Measurements from ENCODE around the gene GAPVD1.
A peak's percentile ranks its signal among the peaks of the same experiment; 100 is the strongest.
"Not testable (repeated sequence)": the region's sequence is repeated elsewhere in the genome, so short reads cannot be mapped to it uniquely, and the experiment has no call there.

The GAPVD1 gene, protein sequence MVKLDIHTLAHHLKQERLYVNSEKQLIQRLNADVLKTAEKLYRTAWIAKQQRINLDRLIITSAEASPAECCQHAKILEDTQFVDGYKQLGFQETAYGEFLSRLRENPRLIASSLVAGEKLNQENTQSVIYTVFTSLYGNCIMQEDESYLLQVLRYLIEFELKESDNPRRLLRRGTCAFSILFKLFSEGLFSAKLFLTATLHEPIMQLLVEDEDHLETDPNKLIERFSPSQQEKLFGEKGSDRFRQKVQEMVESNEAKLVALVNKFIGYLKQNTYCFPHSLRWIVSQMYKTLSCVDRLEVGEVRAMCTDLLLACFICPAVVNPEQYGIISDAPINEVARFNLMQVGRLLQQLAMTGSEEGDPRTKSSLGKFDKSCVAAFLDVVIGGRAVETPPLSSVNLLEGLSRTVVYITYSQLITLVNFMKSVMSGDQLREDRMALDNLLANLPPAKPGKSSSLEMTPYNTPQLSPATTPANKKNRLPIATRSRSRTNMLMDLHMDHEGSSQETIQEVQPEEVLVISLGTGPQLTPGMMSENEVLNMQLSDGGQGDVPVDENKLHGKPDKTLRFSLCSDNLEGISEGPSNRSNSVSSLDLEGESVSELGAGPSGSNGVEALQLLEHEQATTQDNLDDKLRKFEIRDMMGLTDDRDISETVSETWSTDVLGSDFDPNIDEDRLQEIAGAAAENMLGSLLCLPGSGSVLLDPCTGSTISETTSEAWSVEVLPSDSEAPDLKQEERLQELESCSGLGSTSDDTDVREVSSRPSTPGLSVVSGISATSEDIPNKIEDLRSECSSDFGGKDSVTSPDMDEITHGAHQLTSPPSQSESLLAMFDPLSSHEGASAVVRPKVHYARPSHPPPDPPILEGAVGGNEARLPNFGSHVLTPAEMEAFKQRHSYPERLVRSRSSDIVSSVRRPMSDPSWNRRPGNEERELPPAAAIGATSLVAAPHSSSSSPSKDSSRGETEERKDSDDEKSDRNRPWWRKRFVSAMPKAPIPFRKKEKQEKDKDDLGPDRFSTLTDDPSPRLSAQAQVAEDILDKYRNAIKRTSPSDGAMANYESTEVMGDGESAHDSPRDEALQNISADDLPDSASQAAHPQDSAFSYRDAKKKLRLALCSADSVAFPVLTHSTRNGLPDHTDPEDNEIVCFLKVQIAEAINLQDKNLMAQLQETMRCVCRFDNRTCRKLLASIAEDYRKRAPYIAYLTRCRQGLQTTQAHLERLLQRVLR (N-terminal part only)

DNA sequence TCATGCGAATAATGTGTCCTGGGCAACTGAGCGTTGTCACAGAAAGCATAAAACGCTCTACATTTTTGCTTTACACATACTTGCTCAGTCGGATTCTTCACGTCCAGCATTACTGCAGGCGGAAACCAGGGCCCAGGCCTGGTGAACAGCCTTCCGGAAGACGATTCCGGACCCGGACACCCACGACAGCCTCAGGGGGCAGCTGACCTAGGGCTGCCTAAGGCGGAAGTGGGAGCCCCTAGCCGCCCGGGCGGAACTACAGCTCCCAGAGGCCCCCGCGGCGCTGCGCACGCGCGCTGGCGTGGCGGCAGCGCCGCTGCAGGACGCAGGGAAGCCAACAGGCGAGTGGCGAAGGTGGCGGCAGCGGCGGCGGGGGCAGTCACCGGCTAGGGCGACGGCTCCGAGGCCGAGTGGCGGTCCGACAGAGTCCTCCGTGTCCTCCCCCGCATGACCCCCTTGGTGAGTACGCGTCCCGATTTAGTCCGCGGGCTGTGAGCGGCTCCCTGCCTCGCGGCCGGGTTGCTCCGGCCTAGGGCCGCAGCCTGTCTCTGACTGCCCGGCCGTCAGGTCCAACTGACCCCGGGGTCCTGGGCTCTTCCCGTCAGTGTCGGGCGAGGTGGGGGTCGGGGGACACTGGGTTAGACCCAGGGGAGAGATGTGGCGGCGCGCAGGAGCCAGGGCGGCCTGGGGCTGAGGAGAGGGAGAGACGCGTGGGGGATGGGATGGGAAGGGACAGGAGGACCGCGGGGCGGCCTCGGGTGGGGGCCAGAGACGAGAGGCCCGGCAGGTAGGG is at the start of gene GAPVD1:
GAPVD1 (plus strand) TSS at position 326 of the 793 bp plus-strand sequence. CDS start 37,096 bp downstream, outside the sequence.
- peak; percentile 88 for DNase-seq

DNA sequence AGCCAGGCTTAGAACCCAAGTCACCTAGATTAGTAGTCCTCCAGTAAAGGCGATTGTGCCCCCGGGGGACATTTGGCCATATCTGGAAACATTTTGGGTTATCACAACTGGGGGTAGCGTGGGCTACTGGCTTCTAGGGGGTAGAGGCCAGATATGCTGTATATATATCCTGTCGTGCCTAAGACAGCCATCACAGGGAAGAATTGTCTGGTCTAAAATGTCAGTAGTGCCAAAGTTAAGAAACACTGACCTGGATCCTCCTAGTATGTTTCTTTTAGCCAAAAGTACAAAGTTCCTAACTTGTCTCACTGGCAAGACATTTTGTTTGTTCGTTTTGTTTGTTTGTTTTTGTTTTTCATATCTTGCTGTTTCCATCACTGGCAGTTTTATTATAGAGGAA is 47.4 kb upstream of the GAPVD1 start:
- DNase-seq: no peak

DNA sequence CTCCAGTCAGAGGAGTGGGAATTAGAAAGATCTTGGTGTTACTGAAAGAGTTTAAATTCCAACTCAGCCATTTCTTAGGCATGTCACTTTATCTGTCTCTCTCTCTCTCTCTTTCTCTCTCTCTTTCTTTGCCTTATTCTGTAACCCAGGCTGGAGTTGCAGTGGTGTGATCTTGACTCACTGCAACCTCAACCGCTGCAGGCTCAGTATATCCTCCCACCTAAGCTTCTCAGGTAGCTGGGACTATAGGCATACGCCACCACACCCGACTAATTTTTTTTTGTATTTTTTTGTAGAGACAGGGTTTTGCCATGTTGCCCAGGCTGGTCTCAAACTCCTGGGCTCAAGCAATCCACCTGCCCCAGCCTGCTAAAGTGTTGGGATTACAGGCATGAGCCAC is 43.0 kb upstream of the GAPVD1 start:
- DNase-seq: no peak

- DNase-seq: not testable (repeated sequence)
Measured at GRCh38 chr9:125224858-125225257, 36.8 kb upstream of the GAPVD1 start.

- DNase-seq: no peak
Measured at GRCh38 chr9:125227761-125228160, 33.9 kb upstream of the GAPVD1 start.

GRCh38 chr9:125233678-125234077 is 27.9 kb upstream of the GAPVD1 start:
- DNase-seq: no peak

DNA sequence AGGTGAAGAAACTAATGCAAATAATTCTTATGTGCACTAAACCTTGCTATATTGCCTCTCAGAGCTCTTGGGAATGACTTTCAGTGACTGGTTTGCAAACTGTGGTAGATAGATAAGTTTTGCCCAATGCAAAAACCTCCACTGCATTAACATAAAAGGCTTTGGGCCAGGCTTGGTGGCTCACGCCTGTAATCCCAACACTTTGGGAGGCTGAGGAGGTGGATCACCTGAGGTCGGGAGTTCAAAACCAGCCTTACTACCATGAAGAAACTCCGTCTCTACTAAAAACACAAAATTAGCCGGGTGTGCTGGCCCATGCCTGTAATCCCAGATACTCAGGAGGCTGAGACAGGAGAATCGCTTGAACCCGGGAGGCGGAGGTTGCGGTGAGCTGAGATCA is 27.5 kb upstream of the GAPVD1 start:
- DNase-seq: not testable (repeated sequence)

DNA sequence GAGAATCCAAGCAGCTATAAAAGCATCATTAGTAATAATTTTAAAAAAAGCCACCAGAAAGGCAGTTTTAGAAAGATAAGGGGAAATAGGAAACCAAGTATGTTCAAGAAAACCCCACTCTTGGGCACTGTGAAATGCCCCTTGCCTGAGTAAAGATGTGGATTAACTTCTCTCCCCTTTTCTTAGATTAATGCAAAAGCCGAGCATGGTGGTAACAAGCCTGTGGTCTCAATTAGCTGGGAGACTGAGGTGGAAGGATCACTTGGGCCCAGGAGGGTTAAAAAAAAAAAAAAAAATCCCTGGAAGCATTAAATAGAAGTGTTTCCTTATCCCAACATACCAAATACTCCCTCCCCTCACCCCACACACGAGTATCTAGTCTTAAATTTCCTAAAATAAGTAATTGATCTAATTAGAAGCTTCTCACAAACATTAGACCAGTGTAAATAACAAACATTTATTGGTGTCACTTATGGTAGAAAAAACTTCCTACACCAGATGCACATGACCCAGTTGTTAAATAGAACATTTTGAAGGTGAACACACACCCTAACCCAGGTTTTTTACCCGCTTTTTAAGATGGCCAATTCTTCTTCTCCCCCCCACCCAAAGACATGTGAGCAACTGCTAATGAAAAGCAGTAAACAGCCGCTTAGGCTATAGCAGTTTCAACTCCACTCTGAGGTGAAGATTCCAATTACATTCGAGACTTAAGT is 25.7 kb upstream of the GAPVD1 start:
- no peak for DNase-seq

GRCh38 chr9:125236520-125237159 is 25.0 kb upstream of the GAPVD1 start:
- DNase-seq: not testable (repeated sequence)

DNA sequence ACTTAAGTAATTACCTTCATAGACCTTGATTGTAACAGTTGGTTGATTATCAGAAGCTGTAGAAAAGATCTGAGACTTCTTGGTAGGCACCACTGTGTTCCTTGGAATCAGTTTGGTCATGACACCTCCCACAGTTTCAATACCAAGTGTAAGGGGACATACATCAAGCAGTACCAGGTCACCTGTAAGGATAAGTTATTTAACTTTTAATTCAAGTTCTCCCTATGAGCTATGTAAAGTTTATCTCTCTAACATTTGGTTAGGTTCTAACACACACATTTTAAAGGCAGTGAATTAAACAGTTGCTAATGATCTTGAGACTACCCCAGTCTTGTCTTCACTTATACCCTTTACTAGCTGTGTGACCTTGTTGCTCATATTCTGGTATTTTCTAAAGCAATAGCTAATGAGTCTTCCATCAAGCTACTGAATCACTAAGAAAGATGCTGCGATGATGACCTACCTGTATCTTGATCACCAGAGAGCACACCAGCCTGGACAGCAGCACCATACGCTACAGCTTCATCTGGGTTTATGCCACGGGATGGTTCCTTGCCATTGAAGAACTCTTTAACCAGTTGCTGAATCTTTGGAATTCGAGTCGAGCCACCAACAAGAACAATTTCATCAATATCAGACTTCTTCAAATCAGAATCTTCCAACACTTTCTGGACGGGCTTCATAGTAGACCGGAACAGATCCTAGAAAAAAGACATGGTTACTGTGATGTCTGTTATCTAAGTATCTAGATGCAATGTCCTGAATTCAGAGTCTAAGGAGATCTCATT is 23.3 kb upstream of the GAPVD1 start:
- DNase-seq: no peak

- DNase-seq: no peak
Measured at GRCh38 chr9:125238915-125239446, 22.6 kb upstream of the GAPVD1 start.

GRCh38 chr9:125239631-125240597 is 21.7 kb upstream of the GAPVD1 start:
- no peak for DNase-seq

GRCh38 chr9:125240649-125240999 is 21.0 kb upstream of the GAPVD1 start:
- peak; percentile 35 for DNase-seq

- DNase-seq: peak; percentile 100
Measured at GRCh38 chr9:125241000-125241862, 20.4 kb upstream of the GAPVD1 start, which contains the start of gene HSPA5. Gene HSPA5, minus strand, starts transcription at chr9:125241343. Its CDS starts 217 bp downstream, at chr9:125241126.

DNA sequence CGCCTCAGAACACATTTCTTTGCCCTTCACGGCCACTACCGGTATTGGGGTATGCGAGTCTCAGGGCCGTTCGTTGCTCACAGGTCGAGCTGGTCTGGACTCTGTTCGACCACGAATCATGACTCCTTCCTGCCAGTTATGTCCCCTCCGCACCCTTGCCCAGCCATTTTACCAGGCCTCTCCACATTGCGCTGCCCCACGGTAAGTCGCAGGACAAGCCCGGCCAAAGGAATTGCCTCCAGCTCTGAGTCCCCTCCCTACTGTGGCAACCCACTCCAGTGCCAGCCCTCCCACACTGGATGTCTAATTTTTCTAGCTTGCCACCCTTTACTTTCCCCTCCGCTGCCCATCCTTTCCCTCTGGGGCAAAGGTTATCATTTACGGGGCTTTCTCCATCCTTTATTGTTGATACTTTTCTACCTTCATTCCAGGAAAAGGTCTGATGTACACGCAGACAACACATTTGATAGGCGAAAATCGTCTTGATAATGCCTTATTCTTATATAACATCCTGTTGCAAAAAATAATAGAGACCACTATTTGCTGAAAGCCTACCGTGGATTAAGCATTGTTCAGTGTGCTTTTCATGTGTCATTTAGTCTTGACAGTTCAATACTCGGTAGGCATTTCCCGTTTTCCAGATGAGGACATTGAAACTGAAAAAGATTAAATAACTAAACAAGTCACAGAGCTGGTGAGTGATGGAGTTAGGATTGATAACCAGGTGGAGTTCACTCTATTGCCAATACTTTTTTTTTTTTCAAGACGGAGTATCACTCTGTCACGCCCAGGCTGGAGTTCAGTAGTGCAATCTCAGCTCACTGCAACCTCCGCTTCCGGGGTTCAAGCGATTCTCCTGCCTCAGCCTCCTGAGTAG is 19.5 kb upstream of the GAPVD1 start:
- no peak for DNase-seq

- no peak for DNase-seq
Measured at GRCh38 chr9:125243792-125244260, 17.8 kb upstream of the GAPVD1 start.
